Sigmoid colon (tissue), 7 donors: ENCODE measurements around the gene UTS2B. TPM values are rescaled to one million over a fixed set of nuclear protein-coding genes. Genes with fewer than 3 reads are reported as not detected.
A peak's percentile ranks its signal among the peaks of the same experiment; 100 is the strongest.

ENCODE experiments used
- DNase-seq: peaks from one replicate; pipeline ENCODE4 v3.0.0-alpha.2; 2019
- H3K27ac ChIP-seq, 4 donors: fragments of 200-600 bp; sonication (generic); one replicate each; pipeline ENCODE4 v1.5.1; 2016 to 2019; ENCODE audit warnings: mild to moderate bottlenecking in 1 of 4
- H3K27me3 ChIP-seq, 3 donors: fragments of 200-600 bp; sonication (generic); one replicate each; pipeline ENCODE4 v1.5.1; 2019; ENCODE audit warnings: mild to moderate bottlenecking in 1 of 3
- H3K36me3 ChIP-seq, 4 donors: fragments of 200-600 bp; sonication (generic); one replicate each; pipeline ENCODE4 v1.5.1; 2016 to 2019
- H3K4me1 ChIP-seq, 4 donors: fragments of 200-600 bp; sonication (generic); one replicate each; pipeline ENCODE4 v1.5.1; 2017 to 2019
- H3K4me3 ChIP-seq, 4 donors: fragments of 200-600 bp; sonication (generic); one replicate each; pipeline ENCODE4 v1.5.1; 2017 to 2019; ENCODE audit warnings: mild to moderate bottlenecking in 2 of 4, moderate library complexity in 1 of 4
- H3K9me3 ChIP-seq, 4 donors: fragments of 200-600 bp in 3 of 4; sonication (generic) in 3 of 4; one replicate each; pipeline versions ENCODE4 v1.5.1 to v1.6.1; 2013 to 2019
- CTCF ChIP-seq, 4 experiments: fragments of 450-650 bp in 3 of 4; fragments of 200-600 bp in 1 of 4; IDR thresholded peaks; one replicate each; pipeline ENCODE4 v1.5.1; 2016 to 2019; ENCODE audit warnings: antibody characterized with exemption in 4 of 4, mild to moderate bottlenecking in 3 of 4, moderate library complexity in 2 of 4
- EP300 ChIP-seq, 4 donors: sonication (generic); formaldehyde crosslinking; IDR thresholded peaks; one replicate each; pipeline ENCODE4 v1.6.1; 2017; ENCODE audit warnings: antibody characterized with exemption in 4 of 4
- POLR2A ChIP-seq, 2 donors: fragments of 450-650 bp; IDR thresholded peaks; one replicate each; pipeline ENCODE4 v1.6.1; 2016; ENCODE audit warnings: antibody characterized with exemption in 2 of 2, mild to moderate bottlenecking in 2 of 2, moderate library complexity in 2 of 2
- POLR2AphosphoS5 ChIP-seq, 4 donors: sonication (generic); formaldehyde crosslinking; IDR thresholded peaks; one replicate each; pipeline ENCODE4 v1.6.1; 2017; ENCODE audit warnings: antibody characterized with exemption in 4 of 4
- WGBS, 2 donors: extraction: QIAGEN DNeasy Blood & Tissue Kit; methylation state at CpG; one replicate each; pipeline ENCODE4 v1.1.7; 2013; 5-methylcytosine and 5-hydroxymethylcytosine counted together
- intact Hi-C: fragments of 100-400 bp; cut with DNase I; formaldehyde crosslinking; loops from one replicate; pipeline ENCODE4 v1.15.1; 2023
- polyA plus RNA-seq, 3 donors: library from polyadenylated mRNA; stranded (reverse); fragments of 200-250 nt; gene quantifications; one replicate each; pipeline ENCODE4 v1.2.3, GENCODE V29; 2013
- total RNA-seq, 4 donors: library from RNA; depleted of rRNA; stranded (reverse); fragments of >200 nt; gene quantifications; one replicate each; pipeline ENCODE4 v1.1.0, GENCODE V29; 2016
- donor health status: healthy with polysubstance abuse.
- donor health status: Bipolar disorder and iron deficiency.
- donor health status: healthy.

The UTS2B gene
- total and polyA plus RNA-seq, 7 donors = 0.17 to 0.71 (median 0.28) TPM; not detected in 4

GRCh38 chr3:191296041-191296541 is 34.2 kb downstream of the UTS2B start:
- Histone ChIP-seq H3K4me1 (no peaks in the 10 kb centered on the region), H3K4me3 (no peak overlapping the region), H3K27ac (no peak overlapping the region), H3K9me3 (no peaks in the 10 kb centered on the region), H3K27me3 (no peaks in the 10 kb centered on the region), H3K36me3 (no peaks in the 10 kb centered on the region)
- intact Hi-C loops = no loop called here
- 45 to 51% methylated on average over 4 of the region's 4 CpGs for WGBS, 2 donors
- DNase-seq = no peak
- TF ChIP-seq CTCF (IDR thresholded peaks at IDR 0.05) (no peak), POLR2AphosphoS5 (IDR thresholded peaks at IDR 0.05) (no peak), POLR2A (IDR thresholded peaks at IDR 0.05) (no peak), EP300 (IDR thresholded peaks at IDR 0.05) (no peak)

GRCh38 chr3:191294291-191294690 is 36.0 kb downstream of the UTS2B start:
- Histone ChIP-seq H3K27ac (no peak overlapping the region), H3K4me1 (no peaks in the 10 kb centered on the region), H3K27me3 (no peaks in the 10 kb centered on the region), H3K36me3 (no peaks in the 10 kb centered on the region), H3K9me3 (no peaks in the 10 kb centered on the region), H3K4me3 (no peak overlapping the region)
- intact Hi-C loops = no loop called here
- TF ChIP-seq POLR2AphosphoS5 (IDR thresholded peaks at IDR 0.05) (no peak), EP300 (IDR thresholded peaks at IDR 0.05) (no peak), POLR2A (IDR thresholded peaks at IDR 0.05) (no peak), CTCF (IDR thresholded peaks at IDR 0.05) (no peak)
- DNase-seq = no peak
- 94 to 97% methylated on average over 1 of the region's 1 CpG for WGBS, 2 donors

- H3K27me3 ChIP-seq = no peaks in the 10 kb centered on the region
- WGBS, 2 donors = 68 to 79% methylated on average over 5 of the region's 5 CpGs
- no peaks in the 10 kb centered on the region for H3K9me3 ChIP-seq
- DNase-seq = no peak
- no peak overlapping the region for H3K4me3 ChIP-seq
- TF ChIP-seq EP300 (IDR thresholded peaks at IDR 0.05) = no peak
- TF ChIP-seq POLR2AphosphoS5 (IDR thresholded peaks at IDR 0.05) = no peak
- TF ChIP-seq CTCF (IDR thresholded peaks at IDR 0.05) = no peak
- TF ChIP-seq POLR2A (IDR thresholded peaks at IDR 0.05) = no peak
- intact Hi-C loops = no loop called here
- H3K27ac ChIP-seq = no peak overlapping the region
- no peaks in the 10 kb centered on the region for H3K36me3 ChIP-seq
- H3K4me1 ChIP-seq = no peaks in the 10 kb centered on the region
Observed at GRCh38 chr3:191292243-191293015, 37.9 kb downstream of the UTS2B start.

- intact Hi-C loops = no loop called here
- H3K9me3 ChIP-seq = no peaks in the 10 kb centered on the region
- H3K4me3 ChIP-seq = peak overlapping the region in 1 of 4 donors; percentile 0
- H3K4me1 ChIP-seq = no peaks in the 10 kb centered on the region
- DNase-seq = no peak
- H3K36me3 ChIP-seq = no peaks in the 10 kb centered on the region
- TF ChIP-seq POLR2AphosphoS5 (IDR thresholded peaks at IDR 0.05) (no peak), EP300 (IDR thresholded peaks at IDR 0.05) (no peak), CTCF (IDR thresholded peaks at IDR 0.05) (no peak), POLR2A (IDR thresholded peaks at IDR 0.05) (no peak)
- H3K27me3 ChIP-seq = no peaks in the 10 kb centered on the region
- WGBS, 2 donors = 69 to 82% methylated on average over 4 of the region's 4 CpGs
- H3K27ac ChIP-seq = no peak overlapping the region
Observed at GRCh38 chr3:191290311-191291025, 39.9 kb downstream of the UTS2B start.
